ENCODE results near the gene SLC2A2.

The SLC2A2 gene

DNA sequence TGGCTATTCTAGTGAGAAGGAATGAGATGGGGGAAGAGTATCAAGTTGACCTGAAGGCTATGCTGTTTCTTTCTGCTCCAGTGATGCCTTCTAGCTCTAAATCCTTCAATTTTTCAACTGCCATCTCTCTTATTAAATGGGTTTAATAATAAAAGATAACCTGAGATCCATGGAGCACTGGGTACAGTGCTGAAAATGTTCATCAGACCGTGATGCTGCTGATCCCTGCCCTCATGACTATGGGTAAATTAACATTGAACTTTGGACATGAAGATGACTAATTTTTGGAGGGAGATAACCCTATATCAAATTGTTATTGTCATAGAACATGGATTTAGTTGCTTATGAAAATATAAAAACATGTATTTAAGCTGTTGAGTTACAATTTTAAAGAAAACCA, 27.7 kb upstream of the SLC2A2 start:
- no peak overlapping the region for H3K4me3 Mint-ChIP-seq
- H3K27ac Mint-ChIP-seq = no peak overlapping the region
- H3K4me1 Mint-ChIP-seq (ENCODE audit: low read depth) = peaks cover 1% of the 10 kb centered on the region
- DNase-seq (ENCODE audit: low spot score) = no peak
- peaks cover 5% of the 10 kb centered on the region for H3K27me3 Mint-ChIP-seq (ENCODE audit: low read depth)
- H3K9me3 Mint-ChIP-seq = no peaks in the 10 kb centered on the region
- H3K36me3 Mint-ChIP-seq (ENCODE audit: low read depth) = no peaks in the 10 kb centered on the region

DNA sequence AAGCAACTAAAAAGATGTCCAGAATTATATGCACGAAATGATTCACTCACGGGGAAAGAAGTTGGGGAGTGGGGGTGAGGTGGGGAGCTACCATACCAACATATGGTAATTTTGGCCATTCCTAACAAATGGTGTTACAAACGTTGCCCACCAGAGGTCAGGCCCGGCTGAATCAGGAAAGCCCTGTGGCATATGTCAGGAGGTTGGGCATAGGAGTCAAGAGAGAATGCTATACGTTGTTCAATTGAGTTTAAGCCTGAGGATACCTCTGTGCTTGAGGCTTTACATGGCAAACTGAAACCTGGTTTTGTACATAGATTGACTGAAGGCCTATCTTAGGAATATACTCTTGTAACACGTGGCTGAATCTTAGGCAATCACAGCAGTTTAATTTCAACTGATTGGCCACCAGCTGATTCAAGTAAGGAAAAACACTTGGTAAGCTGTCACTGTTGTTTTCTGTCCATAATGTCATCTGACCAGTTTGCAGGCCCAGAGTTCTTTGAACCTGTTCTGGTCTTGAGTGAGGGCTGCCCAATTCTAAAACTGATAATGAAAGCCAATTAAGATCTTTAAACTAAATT, 23.4 kb upstream of the SLC2A2 start:
- H3K27ac Mint-ChIP-seq = no peak overlapping the region
- H3K27me3 Mint-ChIP-seq (ENCODE audit: low read depth) = peaks cover 13% of the 10 kb centered on the region
- peaks cover 1% of the 10 kb centered on the region for H3K4me1 Mint-ChIP-seq (ENCODE audit: low read depth)
- H3K36me3 Mint-ChIP-seq (ENCODE audit: low read depth) = no peaks in the 10 kb centered on the region
- peak; percentile 24 for DNase-seq (ENCODE audit: low spot score)
- H3K9me3 Mint-ChIP-seq = no peaks in the 10 kb centered on the region
- no peak overlapping the region for H3K4me3 Mint-ChIP-seq

DNA sequence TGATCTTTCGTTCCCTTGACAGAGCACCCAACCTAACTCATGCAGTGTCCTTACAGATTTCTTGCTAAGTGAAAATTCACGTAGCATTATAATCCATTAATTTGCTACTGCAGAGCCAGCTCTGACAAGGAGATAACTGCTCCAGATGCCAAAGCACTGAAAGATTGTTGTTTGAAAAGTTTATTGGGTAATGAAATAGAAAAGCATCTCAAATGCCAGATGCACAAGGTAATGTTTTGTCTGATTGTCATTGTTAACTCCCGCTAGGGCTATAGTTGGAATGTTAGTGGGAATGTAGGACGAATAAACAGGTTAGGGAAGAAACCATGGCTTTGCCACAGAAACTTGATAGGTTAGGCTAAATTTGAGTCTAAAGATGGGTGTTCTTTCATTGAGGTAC, 20.2 kb upstream of the SLC2A2 start:
- Mint-ChIP-seq H3K4me1 (ENCODE audit: low read depth) (peaks cover 1% of the 10 kb centered on the region), H3K36me3 (ENCODE audit: low read depth) (no peaks in the 10 kb centered on the region), H3K9me3 (no peaks in the 10 kb centered on the region), H3K27ac (no peak overlapping the region), H3K27me3 (ENCODE audit: low read depth) (peaks cover 18% of the 10 kb centered on the region), H3K4me3 (no peak overlapping the region)
- DNase-seq (ENCODE audit: low spot score) = no peak

DNA sequence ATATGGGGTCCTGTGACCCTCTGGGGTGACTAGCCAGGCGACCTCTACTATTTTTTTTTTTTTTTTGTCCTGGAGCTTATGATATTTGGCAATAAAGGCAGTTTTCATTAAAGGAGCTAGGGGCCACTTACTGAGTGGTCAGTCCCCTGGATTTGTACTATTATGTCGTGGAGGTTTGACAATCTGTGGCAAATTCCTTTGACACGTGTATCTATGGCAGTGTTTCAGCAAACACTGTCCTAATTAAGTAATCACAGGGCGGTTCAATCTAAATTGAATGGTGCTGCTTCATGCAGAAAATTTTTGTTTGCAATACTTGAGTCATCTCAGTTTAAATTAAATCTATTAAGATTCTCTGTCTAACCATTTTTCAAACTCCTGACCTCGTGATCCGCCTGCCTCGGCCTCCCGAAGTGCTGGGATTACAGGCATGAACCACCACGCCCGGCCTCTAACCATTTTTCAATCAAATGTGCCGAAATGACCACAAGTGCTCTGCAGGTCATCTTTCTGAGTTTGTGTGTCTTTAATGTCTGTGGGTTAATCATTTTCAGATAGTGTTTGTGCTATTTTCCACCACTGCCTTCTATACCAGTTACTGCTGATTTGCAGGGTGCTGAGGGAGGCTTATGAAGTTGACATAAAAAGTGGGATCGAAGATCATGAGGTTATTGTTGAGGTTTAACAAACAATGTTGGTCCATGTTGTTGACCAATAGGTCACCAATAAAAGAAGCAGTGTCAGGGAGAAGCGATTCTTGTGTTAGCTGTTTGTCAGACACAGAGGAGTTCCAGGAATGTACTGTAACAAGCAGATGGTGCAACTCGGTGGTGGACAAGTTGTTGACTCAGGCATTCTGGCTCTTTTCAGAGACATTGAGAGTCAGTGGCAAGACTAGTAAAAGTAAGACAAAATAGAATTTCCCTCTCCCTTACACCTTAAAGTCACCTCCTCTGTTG, 18.6 kb upstream of the SLC2A2 start:
- Mint-ChIP-seq H3K27me3 (ENCODE audit: low read depth) (peaks cover 24% of the 10 kb centered on the region), H3K4me3 (no peak overlapping the region), H3K36me3 (ENCODE audit: low read depth) (no peaks in the 10 kb centered on the region), H3K9me3 (no peaks in the 10 kb centered on the region), H3K27ac (no peak overlapping the region), H3K4me1 (ENCODE audit: low read depth) (no peaks in the 10 kb centered on the region)
- no peak for DNase-seq (ENCODE audit: low spot score)

DNA sequence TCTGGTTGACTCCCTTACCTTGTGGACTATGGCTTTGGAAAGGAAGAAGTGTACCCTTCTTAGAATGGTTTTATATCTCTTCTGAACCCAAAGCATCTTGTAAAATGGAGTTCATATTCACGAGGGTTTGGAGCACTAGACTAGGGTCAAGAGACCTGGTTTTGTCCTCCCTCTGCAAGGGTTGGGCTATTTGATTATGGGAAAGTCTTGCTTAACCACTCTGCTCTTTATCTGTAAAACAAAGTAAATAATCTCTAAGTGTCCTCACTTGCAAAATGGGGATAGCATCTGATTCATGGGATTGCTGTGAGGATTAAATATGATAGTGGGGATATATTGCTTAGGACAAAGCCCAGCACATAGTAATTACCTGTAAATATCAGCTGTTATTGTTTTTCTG, 17.9 kb upstream of the SLC2A2 start:
- Mint-ChIP-seq H3K4me1 (ENCODE audit: low read depth) (no peaks in the 10 kb centered on the region), H3K4me3 (no peak overlapping the region), H3K27ac (no peak overlapping the region), H3K36me3 (ENCODE audit: low read depth) (no peaks in the 10 kb centered on the region), H3K9me3 (no peaks in the 10 kb centered on the region), H3K27me3 (ENCODE audit: low read depth) (peaks cover 27% of the 10 kb centered on the region)
- no peak for DNase-seq (ENCODE audit: low spot score)

DNA sequence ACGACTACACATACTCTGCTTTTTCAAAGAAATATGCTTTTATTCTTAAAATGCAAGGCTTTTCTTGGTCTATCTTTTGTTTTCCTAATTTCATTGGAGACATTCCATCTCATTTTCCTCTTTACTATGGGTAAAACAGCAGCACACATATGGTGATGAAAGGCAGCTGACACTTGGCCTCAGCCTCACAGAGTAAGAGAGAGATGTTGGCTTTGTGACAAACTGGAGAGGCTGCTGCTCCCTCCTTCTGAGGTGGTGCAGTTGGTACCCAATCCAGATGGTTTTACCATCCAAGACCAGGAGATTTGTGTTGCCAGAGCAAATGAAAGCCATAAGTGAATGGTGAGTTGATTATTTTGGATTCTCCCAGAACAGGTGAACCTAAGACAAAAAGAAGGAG, 13.2 kb upstream of the SLC2A2 start:
- Mint-ChIP-seq H3K4me1 (ENCODE audit: low read depth) (no peaks in the 10 kb centered on the region), H3K27ac (no peak overlapping the region), H3K9me3 (no peaks in the 10 kb centered on the region), H3K4me3 (no peak overlapping the region), H3K36me3 (ENCODE audit: low read depth) (no peaks in the 10 kb centered on the region), H3K27me3 (ENCODE audit: low read depth) (peaks cover 60% of the 10 kb centered on the region)
- DNase-seq (ENCODE audit: low spot score) = no peak

DNA sequence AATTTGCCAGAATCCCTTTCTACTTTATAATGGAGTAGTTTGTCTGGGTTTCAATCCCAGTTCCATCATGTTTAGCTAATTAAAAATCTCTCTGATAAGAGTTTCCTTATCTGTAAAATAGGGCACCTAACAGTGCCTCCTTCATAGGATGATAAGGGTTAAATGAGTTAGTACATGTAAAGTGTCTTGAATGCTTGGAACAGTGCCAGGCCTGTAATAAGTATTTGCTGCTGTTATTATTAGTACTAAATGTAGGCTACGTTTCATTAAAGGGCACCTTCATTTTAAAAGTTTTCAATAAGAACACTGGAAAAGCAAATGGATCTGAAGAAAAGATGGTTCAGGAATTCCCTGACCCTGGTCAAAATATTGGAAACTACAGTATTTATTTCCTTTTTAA, 11.8 kb upstream of the SLC2A2 start:
- DNase-seq (ENCODE audit: low spot score) = no peak
- Mint-ChIP-seq H3K27me3 (ENCODE audit: low read depth) (peaks cover 66% of the 10 kb centered on the region), H3K36me3 (ENCODE audit: low read depth) (no peaks in the 10 kb centered on the region), H3K4me1 (ENCODE audit: low read depth) (no peaks in the 10 kb centered on the region), H3K9me3 (no peaks in the 10 kb centered on the region), H3K27ac (no peak overlapping the region), H3K4me3 (no peak overlapping the region)

DNA sequence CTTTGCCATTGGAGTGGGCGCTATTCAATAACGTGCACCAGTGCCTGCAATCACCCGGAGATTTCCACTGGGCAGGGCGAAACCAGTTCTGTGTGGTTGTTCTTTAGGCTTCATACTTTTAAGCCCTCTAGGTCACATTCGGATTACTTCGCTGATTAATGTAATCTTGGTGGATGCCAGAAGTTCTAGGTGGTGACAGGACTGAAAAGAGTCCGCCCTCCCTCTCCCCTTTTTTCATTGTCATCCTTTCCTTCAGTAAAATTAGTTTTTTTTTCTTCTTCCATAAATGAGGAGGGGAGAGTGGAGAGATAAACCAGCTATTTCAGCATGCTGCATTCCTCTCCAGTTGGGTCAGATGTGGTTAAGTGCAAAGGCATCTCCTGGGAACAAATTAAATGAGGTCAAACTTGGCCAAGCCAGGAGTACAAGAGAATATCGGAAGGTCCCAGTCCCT, 2.3 kb upstream of the SLC2A2 start:
- Mint-ChIP-seq H3K4me1 (ENCODE audit: low read depth) (no peaks in the 10 kb centered on the region), H3K27me3 (ENCODE audit: low read depth) (peaks cover 30% of the 10 kb centered on the region), H3K9me3 (no peaks in the 10 kb centered on the region), H3K27ac (no peak overlapping the region), H3K4me3 (no peak overlapping the region), H3K36me3 (ENCODE audit: low read depth) (no peaks in the 10 kb centered on the region)
- DNase-seq (ENCODE audit: low spot score) = no peak

DNA sequence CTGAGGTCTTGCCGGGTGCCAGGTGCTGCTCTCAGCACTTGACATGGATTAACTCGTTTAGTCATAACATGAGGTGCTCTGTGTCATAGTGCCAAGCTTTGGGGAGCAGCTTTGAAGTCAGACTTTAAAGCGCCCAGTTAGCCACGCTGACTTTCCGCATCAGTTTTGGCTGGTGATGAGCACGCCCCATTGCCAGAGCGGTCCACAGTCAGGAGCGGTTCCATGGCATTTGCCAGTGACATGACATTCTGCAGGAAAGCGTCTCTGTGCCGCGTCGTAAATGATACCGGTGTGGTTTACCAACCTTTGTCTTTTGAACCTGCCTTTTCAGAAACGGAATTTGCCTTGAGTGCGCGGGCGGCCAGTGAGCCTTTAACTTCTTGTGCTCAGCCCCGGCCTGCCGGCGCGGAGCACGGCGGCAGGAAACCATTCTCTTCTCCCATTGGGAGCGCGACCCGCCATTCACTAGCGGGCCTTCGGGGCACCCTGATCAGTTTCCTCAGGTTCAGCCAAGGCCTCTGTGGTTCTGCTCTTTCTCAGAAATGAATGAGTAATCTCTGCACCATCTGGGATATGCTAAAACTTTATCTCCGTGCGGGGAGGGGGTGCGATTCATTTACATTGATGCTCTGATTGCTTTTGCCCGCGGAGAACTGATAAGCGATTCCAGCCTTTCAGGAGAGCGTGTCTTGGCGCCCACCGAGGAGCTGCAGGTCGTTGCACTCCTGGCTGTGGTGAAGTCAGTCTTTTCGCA, 1.7 kb upstream of the SLC2A2 start:
- peak; percentile 64 for DNase-seq (ENCODE audit: low spot score)
- no peaks in the 10 kb centered on the region for H3K9me3 Mint-ChIP-seq
- no peaks in the 10 kb centered on the region for H3K4me1 Mint-ChIP-seq (ENCODE audit: low read depth)
- no peak overlapping the region for H3K27ac Mint-ChIP-seq
- no peak overlapping the region for H3K4me3 Mint-ChIP-seq
- peaks cover 32% of the 10 kb centered on the region for H3K27me3 Mint-ChIP-seq (ENCODE audit: low read depth)
- no peaks in the 10 kb centered on the region for H3K36me3 Mint-ChIP-seq (ENCODE audit: low read depth)

DNA sequence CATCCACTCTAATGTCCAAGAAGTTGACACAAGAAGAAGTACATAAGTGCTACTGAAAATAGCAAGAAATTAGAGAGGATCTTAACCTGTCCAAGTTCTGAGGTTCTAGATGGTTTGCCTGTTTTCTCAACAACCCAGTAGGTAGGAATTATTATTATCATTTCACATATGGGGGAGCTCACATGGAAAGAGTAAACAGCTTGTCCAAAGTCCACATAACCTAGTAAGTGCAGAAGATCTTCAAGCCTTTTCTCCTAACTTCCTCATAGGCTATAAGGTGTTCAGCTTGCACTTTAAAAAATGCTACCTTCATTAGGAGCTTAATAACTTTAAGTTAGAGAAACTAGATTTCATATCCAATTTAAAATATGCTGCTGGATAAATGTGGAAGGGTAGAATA, 3.0 kb downstream of the SLC2A2 start:
- H3K4me1 Mint-ChIP-seq (ENCODE audit: low read depth) = no peaks in the 10 kb centered on the region
- H3K27me3 Mint-ChIP-seq (ENCODE audit: low read depth) = peaks cover 56% of the 10 kb centered on the region
- H3K27ac Mint-ChIP-seq = no peak overlapping the region
- H3K4me3 Mint-ChIP-seq = no peak overlapping the region
- H3K36me3 Mint-ChIP-seq (ENCODE audit: low read depth) = no peaks in the 10 kb centered on the region
- no peaks in the 10 kb centered on the region for H3K9me3 Mint-ChIP-seq
- no peak for DNase-seq (ENCODE audit: low spot score)

DNA sequence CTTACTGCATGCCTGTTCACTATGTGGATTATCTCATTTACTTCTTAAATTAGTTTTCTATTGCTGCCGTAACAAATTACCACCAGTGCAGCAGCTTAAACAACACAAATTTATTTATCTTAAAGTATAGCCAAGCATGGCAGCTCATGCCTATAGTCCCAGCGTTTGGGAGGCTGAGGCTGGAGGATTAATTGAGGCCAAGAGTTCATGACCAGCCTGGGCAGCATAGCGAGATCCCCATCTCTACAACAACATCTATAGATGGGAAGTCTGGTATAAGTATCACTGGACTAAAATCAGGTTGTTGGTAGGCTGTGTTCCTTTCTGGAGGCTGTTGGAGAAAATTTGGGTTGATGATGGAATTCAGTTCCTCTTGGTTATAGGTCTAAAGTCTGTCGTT, 5.1 kb downstream of the SLC2A2 start:
- Mint-ChIP-seq H3K9me3 (no peaks in the 10 kb centered on the region), H3K36me3 (ENCODE audit: low read depth) (no peaks in the 10 kb centered on the region), H3K27ac (no peak overlapping the region), H3K4me1 (ENCODE audit: low read depth) (no peaks in the 10 kb centered on the region), H3K27me3 (ENCODE audit: low read depth) (peaks cover 55% of the 10 kb centered on the region), H3K4me3 (no peak overlapping the region)
- DNase-seq (ENCODE audit: low spot score) = no peak

DNA sequence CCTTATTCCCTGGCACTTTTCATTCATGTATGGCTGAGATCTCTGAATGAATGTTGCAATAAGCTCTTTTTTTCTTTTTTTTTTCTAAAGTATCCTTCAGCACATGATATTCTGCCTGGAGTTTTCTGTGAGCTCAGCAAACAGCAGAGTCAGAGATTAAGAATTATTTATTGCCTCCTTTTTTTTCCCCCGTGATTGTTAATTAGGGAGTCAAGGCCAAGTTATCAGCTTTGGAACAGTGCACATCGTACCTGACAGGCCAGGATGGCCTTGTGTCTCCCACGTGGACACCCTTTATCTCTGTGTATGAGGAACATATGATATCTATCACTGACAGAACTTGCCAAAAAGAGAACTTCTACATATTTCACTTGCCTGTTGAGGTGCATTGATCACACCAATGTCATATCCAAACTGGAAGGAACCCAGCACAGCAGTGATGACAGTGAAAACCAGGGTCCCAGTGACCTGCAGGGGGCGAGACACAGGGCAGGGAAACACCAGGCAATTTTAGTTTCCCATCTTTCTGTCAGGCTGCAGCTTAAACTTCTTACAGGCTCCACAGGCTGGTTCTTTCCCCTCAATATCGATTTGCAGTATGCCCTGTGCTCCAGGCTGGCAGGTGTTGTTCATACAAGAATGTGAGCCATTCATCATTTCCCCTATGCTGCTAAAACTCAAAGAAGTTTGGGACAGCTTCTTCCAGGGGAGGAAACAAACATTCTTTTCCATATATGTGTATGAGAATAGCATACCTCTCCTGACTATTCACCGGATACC, 8.2 kb downstream of the SLC2A2 start:
- no peak overlapping the region for H3K4me3 Mint-ChIP-seq
- no peaks in the 10 kb centered on the region for H3K36me3 Mint-ChIP-seq (ENCODE audit: low read depth)
- no peak overlapping the region for H3K27ac Mint-ChIP-seq
- H3K4me1 Mint-ChIP-seq (ENCODE audit: low read depth) = no peaks in the 10 kb centered on the region
- H3K27me3 Mint-ChIP-seq (ENCODE audit: low read depth) = peaks cover 37% of the 10 kb centered on the region
- no peaks in the 10 kb centered on the region for H3K9me3 Mint-ChIP-seq
- DNase-seq (ENCODE audit: low spot score) = no peak

DNA sequence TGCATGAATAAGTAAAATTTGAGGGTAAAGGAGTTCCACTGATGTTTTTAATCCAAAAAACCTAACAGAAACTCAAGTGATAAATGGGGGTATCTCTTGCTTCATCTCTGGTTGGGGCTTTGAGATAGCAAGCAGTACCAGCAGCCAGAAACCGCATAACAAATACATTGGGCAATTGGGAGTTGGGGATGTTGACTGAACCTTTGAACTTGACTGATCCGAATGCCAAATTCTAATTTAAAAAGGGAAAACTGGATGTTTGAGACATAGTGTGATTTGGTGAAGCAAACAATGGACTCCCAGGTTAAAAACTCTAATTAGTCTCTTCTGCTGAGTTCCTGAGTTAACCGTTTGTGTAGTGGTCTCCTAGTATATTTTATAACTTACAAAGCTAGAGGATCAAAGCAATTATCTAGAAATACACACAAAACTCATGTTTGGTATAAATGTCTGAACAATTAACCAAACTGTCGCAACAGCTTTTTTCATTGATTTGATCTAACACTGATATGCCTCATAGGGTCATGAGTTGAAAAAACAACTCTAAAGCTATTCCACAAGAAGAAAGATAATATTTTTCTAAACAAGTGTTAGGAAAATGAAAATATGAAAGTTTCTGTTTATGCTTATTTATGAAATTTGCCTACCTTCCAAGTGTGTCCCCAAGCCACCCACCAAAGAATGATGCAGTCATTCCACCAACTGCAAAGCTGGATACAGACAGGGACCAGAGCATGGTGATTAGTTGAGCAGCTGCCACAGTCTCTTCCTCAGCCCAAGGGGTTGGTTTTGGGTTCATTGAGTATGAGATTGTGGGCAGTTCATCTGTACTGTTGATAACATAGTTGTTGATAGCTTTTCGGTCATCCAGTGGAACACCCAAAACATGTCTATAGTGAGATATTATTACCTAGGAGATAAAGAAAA, 12.4 kb downstream of the SLC2A2 start:
- Mint-ChIP-seq H3K27me3 (ENCODE audit: low read depth) (peaks cover 35% of the 10 kb centered on the region), H3K4me3 (no peak overlapping the region), H3K27ac (no peak overlapping the region), H3K9me3 (no peaks in the 10 kb centered on the region), H3K4me1 (ENCODE audit: low read depth) (no peaks in the 10 kb centered on the region), H3K36me3 (ENCODE audit: low read depth) (no peaks in the 10 kb centered on the region)
- DNase-seq (ENCODE audit: low spot score) = no peak

Measured in T-helper 2 cell treated with Interferon-gamma antibody and Interleukin-4, amounts not matched to agents 5 μg/mL and 100 μg/mL, for 36 hours (primary cell).